Stomach (tissue), 9 donors: ENCODE results near the gene SIAH2. TPM values are rescaled to one million over a fixed set of nuclear protein-coding genes. Genes with fewer than 3 reads are reported as not detected.
A peak's percentile ranks its signal among the peaks of the same experiment; 100 is the strongest.

Source experiments
- DNase-seq, 2 donors: peaks; one replicate each; pipeline versions ENCODE4 v3.0.0 to v3.0.0-alpha.2; 2013 to 2019
- H3K27ac ChIP-seq, 5 donors: fragments of 200-600 bp in 4 of 5; sonication (generic) in 4 of 5; one replicate each; pipeline ENCODE4 v1.5.1; 2013 to 2019; ENCODE audit warnings: mild to moderate bottlenecking in 1 of 5, moderate library complexity in 1 of 5
- H3K27me3 ChIP-seq, 3 donors: fragments of 200-600 bp; sonication (generic); one replicate each; pipeline ENCODE4 v1.5.1; 2017 to 2019; ENCODE audit warnings: mixed run types in 1 of 3
- H3K36me3 ChIP-seq, 4 donors: fragments of 200-600 bp; sonication (generic); 1 replicate in 3 of 4; 2 replicates in 1 of 4; pipeline ENCODE4 v1.5.1; 2016 to 2019
- H3K4me1 ChIP-seq, 4 donors: fragments of 200-600 bp; sonication (generic); one replicate each; pipeline ENCODE4 v1.5.1; 2016 to 2019
- H3K4me3 ChIP-seq, 4 donors: fragments of 200-600 bp; sonication (generic) in 3 of 4; one replicate each; pipeline ENCODE4 v1.5.1; 2016 to 2019; ENCODE audit warnings: mild to moderate bottlenecking in 1 of 4
- H3K9me3 ChIP-seq, 4 donors: fragments of 200-600 bp; sonication (generic); one replicate each; pipeline ENCODE4 v1.5.1; 2016 to 2019
- EP300 ChIP-seq: sonication (generic); formaldehyde crosslinking; IDR thresholded peaks from one replicate; pipeline ENCODE4 v1.6.1; 2017; ENCODE audit warnings: antibody characterized with exemption
- POLR2A ChIP-seq, 4 donors: fragments of 450-650 bp; IDR thresholded peaks; one replicate each; pipeline ENCODE4 v1.6.1; 2016; ENCODE audit warnings: antibody characterized with exemption in 4 of 4, control low read depth in 2 of 4, mild to moderate bottlenecking in 1 of 4, moderate library complexity in 1 of 4
- POLR2AphosphoS5 ChIP-seq, 3 donors: sonication (generic); formaldehyde crosslinking; IDR thresholded peaks; one replicate each; pipeline ENCODE4 v1.6.1; 2016; ENCODE audit warnings: antibody characterized with exemption in 3 of 3
- WGBS, 5 donors: extraction: QIAGEN DNeasy Blood & Tissue Kit in 3 of 5; methylation state at CpG; one replicate each; pipeline versions ENCODE4 v1.1.5 to v1.1.7; 2013 to 2018; 5-methylcytosine and 5-hydroxymethylcytosine counted together
- intact Hi-C: fragments of 100-400 bp; cut with DNase I; formaldehyde crosslinking; loops from one replicate; pipeline ENCODE4 v1.15.1; 2023; ENCODE audit warnings: low total_unique reads
- polyA plus RNA-seq, 3 donors: library from polyadenylated mRNA; stranded (reverse); fragments of 200-250 nt; gene quantifications; one replicate each; pipeline ENCODE4 v1.2.3, GENCODE V29; 2013
- total RNA-seq, 5 donors: library from RNA; depleted of rRNA; stranded (reverse); fragments of >200 nt; gene quantifications; one replicate each; pipeline versions ENCODE4 v1.1.0 to v1.2.3, GENCODE V29; 2014 to 2016
- TF ChIP-seq, protein P1 (sequence below), 7 experiments: fragments of 450-650 bp in 4 of 7; fragments of 200-600 bp in 3 of 7; sonication (generic) in 3 of 7; IDR thresholded peaks; one replicate each; pipeline ENCODE4 v1.5.1; 2016 to 2019; ENCODE audit warnings: antibody characterized with exemption in 7 of 7, control low read depth in 2 of 7, mild to moderate bottlenecking in 1 of 7
- donor health status: healthy with polysubstance abuse.
- donor health status: Bipolar disorder and iron deficiency.
- donor health status: healthy.

Gene SIAH2
- total and polyA plus RNA-seq, 8 donors: 13.8 to 36.6 (median 17.9) TPM

- TF ChIP-seq, protein P1, sequence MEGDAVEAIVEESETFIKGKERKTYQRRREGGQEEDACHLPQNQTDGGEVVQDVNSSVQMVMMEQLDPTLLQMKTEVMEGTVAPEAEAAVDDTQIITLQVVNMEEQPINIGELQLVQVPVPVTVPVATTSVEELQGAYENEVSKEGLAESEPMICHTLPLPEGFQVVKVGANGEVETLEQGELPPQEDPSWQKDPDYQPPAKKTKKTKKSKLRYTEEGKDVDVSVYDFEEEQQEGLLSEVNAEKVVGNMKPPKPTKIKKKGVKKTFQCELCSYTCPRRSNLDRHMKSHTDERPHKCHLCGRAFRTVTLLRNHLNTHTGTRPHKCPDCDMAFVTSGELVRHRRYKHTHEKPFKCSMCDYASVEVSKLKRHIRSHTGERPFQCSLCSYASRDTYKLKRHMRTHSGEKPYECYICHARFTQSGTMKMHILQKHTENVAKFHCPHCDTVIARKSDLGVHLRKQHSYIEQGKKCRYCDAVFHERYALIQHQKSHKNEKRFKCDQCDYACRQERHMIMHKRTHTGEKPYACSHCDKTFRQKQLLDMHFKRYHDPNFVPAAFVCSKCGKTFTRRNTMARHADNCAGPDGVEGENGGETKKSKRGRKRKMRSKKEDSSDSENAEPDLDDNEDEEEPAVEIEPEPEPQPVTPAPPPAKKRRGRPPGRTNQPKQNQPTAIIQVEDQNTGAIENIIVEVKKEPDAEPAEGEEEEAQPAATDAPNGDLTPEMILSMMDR (IDR thresholded peaks at IDR 0.05): peak in 2 of 7 experiments; percentile 25 to 26
- TF ChIP-seq POLR2AphosphoS5 (IDR thresholded peaks at IDR 0.05) (peak; percentile 23 to 50 (median 48)), POLR2A (IDR thresholded peaks at IDR 0.05) (no peak)
- H3K36me3 ChIP-seq: peaks cover 0 to 7% (median 0%) of the 10 kb centered on the region in 4 donors
- WGBS, 5 donors: 0 to 2% (median 0%) methylated on average over 35 of the region's 35 CpGs
- peak; percentile 93 to 97 for DNase-seq
- peak within 1 kb of the TSS; percentile 55 to 68 (median 58) for H3K4me3 ChIP-seq
- H3K27ac ChIP-seq: peak within 1 kb of the TSS; percentile 69 to 84 (median 79)
- peaks cover 0 to 17% (median 13%) of the 10 kb centered on the region in 4 donors for H3K4me1 ChIP-seq
- H3K27me3 ChIP-seq: no peaks in the 10 kb centered on the region
- H3K9me3 ChIP-seq: no peaks in the 10 kb centered on the region
- intact Hi-C loops: no loop called here
Measured at GRCh38 chr3:150703756-150704344, 59.1 kb downstream of the SIAH2 start, which contains the start of gene ERICH6. ERICH6 (minus strand) TSS chr3:150703920; CDS start chr3:150703898, 22 bp downstream.

DNA sequence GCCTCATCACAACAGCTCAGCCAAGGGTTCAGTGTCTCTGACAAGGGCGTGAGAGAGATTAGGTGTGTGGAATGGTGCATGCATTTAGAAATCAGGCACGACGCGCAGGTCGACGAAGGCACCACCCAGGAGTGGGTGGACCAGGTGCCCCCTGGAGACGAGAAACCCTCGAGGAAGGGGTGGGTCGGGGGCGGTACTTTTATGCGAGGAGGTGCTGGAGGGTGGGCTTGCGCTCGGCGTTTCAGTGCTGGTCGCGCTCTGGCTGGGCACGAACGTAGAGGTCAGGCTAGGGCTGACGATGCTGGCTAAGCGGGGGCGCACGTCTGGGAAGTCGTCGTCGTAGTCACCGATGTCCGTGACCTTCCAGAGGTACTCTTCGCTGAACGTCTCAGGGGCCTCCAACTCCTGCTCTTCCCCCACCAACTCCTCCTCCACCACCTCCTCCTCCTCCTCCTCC is 59.6 kb downstream of the SIAH2 start:
- Histone ChIP-seq H3K9me3 (no peaks in the 10 kb centered on the region), H3K36me3 (peaks cover 0 to 4% (median 0%) of the 10 kb centered on the region in 4 donors), H3K4me3 (peak overlapping the region; percentile 55 to 68 (median 58)), H3K4me1 (peaks cover 0 to 17% (median 13%) of the 10 kb centered on the region in 4 donors), H3K27me3 (no peaks in the 10 kb centered on the region), H3K27ac (peak overlapping the region; percentile 69 to 84 (median 79))
- 2 to 5% (median 4%) methylated on average over 23 to 29 of the region's 29 CpGs for WGBS, 5 donors
- DNase-seq: peak in 1 of 2 donors; percentile 74
- no peak for TF ChIP-seq EP300
- TF ChIP-seq, protein P1 (IDR thresholded peaks at IDR 0.05): no peak
- no peak for TF ChIP-seq POLR2A (IDR thresholded peaks at IDR 0.05)
- no peak for TF ChIP-seq POLR2AphosphoS5 (IDR thresholded peaks at IDR 0.05)
- intact Hi-C loops: no loop called here

- no peaks in the 10 kb centered on the region for H3K36me3 ChIP-seq
- no peak overlapping the region for H3K27ac ChIP-seq
- peaks cover 0 to 10% (median 6%) of the 10 kb centered on the region in 4 donors for H3K4me1 ChIP-seq
- H3K4me3 ChIP-seq: no peak overlapping the region
- no peaks in the 10 kb centered on the region for H3K27me3 ChIP-seq
- WGBS, 5 donors: 68 to 75% (median 70%) methylated on average over 2 of the region's 2 CpGs
- intact Hi-C loops: no loop called here
- TF ChIP-seq, protein P1 (IDR thresholded peaks at IDR 0.05): no peak
- TF ChIP-seq EP300 (no peak), POLR2AphosphoS5 (IDR thresholded peaks at IDR 0.05) (no peak), POLR2A (IDR thresholded peaks at IDR 0.05) (no peak)
- H3K9me3 ChIP-seq: no peaks in the 10 kb centered on the region
- DNase-seq: peak in 1 of 2 donors; percentile 16
Measured at GRCh38 chr3:150699068-150699639, 63.8 kb downstream of the SIAH2 start.

DNA sequence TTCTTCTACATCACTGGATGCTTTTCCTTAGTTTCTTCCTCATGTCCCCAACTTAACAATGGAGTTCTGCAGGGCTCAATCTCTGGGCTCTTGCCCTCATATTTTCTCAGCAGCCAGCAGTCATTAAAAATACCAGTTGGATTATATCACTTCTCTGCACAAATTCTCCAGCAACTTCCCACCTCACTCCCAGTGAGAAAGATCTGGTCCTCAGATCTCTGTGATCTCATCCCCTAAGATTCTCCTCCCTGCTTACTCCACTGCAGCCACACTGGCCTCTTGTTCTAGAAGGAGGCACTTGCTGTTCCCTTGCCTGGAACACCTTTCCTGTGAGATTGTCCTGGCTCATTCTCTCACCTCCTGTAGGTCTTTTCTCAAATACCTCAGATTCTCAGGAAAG is 65.3 kb downstream of the SIAH2 start:
- TF ChIP-seq EP300: no peak
- TF ChIP-seq POLR2A (IDR thresholded peaks at IDR 0.05): no peak
- TF ChIP-seq, protein P1 (IDR thresholded peaks at IDR 0.05): no peak
- no peak for TF ChIP-seq POLR2AphosphoS5 (IDR thresholded peaks at IDR 0.05)
- DNase-seq: no peak
- H3K36me3 ChIP-seq: no peaks in the 10 kb centered on the region

More for the DNA sequence above, 65.3 kb downstream of the SIAH2 start:
- intact Hi-C loops: no loop called here
- H3K4me3 ChIP-seq: no peak overlapping the region
- no peaks in the 10 kb centered on the region for H3K4me1 ChIP-seq
- no peak overlapping the region for H3K27ac ChIP-seq
- peaks cover 0 to 3% (median 0%) of the 10 kb centered on the region in 4 donors for H3K9me3 ChIP-seq
- H3K27me3 ChIP-seq: no peaks in the 10 kb centered on the region
